K562 (cell line): ENCODE results near the gene ATP6V0D1. TPM values are rescaled to one million over a fixed set of nuclear protein-coding genes. Genes with fewer than 3 reads are reported as not detected.
A peak's percentile ranks its signal among the peaks of the same experiment; 100 is the strongest.

ENCODE experiments used
- ARID2 ChIP-seq: fragments of 450-650 bp; IDR thresholded peaks from 2 replicates; pipeline ENCODE4 v1.6.1; 2017; ENCODE audit warnings: antibody characterized with exemption, mild to moderate bottlenecking
- ATF7 ChIP-seq: fragments of 450-650 bp; IDR thresholded peaks from 2 replicates; pipeline ENCODE4 v1.7.1; 2014; ENCODE audit warnings: mild to moderate bottlenecking, moderate library complexity
- CCNT2 ChIP-seq: IDR thresholded peaks from 2 replicates; pipeline ENCODE4 v1.6.1; 2011; ENCODE audit warnings: borderline replicate concordance, low read depth, mild to moderate bottlenecking, moderate library complexity, mixed read lengths, low read length; ENCODE audit not compliant: insufficient read length; ENCODE audit errors: extremely low read depth
- COPS2 ChIP-seq: fragments of 450-650 bp; conservative IDR thresholded peaks from 2 replicates; pipeline ENCODE4 v1.6.1; 2016; ENCODE audit warnings: mild to moderate bottlenecking, moderate library complexity
- CREBBP ChIP-seq: IDR thresholded peaks from one replicate; pipeline ENCODE4 v1.6.1; 2012; ENCODE audit warnings: low read depth, mild to moderate bottlenecking, control low read depth, inconsistent platforms, low read length
- IFI16 ChIP-seq: fragments of 250-450 bp; sonication (Bioruptor Pico); IDR thresholded peaks from 2 replicates; pipeline ENCODE4 v2.1.2; 2022; ENCODE audit warnings: mild to moderate bottlenecking, inconsistent platforms
- NONO ChIP-seq, 2 experiments: fragments of 200-400 bp in 1 of 2; fragments of 450-650 bp in 1 of 2; formaldehyde crosslinking in 1 of 2; IDR thresholded peaks; 2 replicates each; pipeline ENCODE4 v1.6.1; 2017; ENCODE audit warnings: low read depth in 2 of 2, mild to moderate bottlenecking in 2 of 2, moderate library complexity in 2 of 2, low read length in 1 of 2
- NUFIP1 ChIP-seq: fragments of 450-650 bp; IDR thresholded peaks from 2 replicates; pipeline ENCODE4 v1.6.1; 2018; ENCODE audit not compliant: partially characterized antibody
- POLR2H ChIP-seq: IDR thresholded peaks from 2 replicates; pipeline ENCODE4 v1.6.1; 2016; ENCODE audit warnings: missing genetic modification characterization, low read depth, mild to moderate bottlenecking, control low read depth, missing compliant biosample characterization, moderate library complexity
- RAD21 ChIP-seq, 2 experiments: fragments of 250-450 bp in 1 of 2; fragments of 450-650 bp in 1 of 2; sonication (Bioruptor Pico) in 1 of 2; formaldehyde crosslinking in 1 of 2; IDR thresholded peaks in 1 of 2; conservative IDR thresholded peaks in 1 of 2; 2 replicates each; pipeline versions ENCODE4 v1.4.0 to v1.8.0; 2020 to 2022; ENCODE audit warnings: mild to moderate bottlenecking in 2 of 2, moderate library complexity in 1 of 2
- RBM22 ChIP-seq: fragments of 200-400 bp; formaldehyde crosslinking; IDR thresholded peaks from 2 replicates; pipeline ENCODE4 v1.6.1; 2018; ENCODE audit warnings: low read length, low read depth; ENCODE audit not compliant: poor library complexity, severe bottlenecking
- SRSF3 ChIP-seq: fragments of 200-400 bp; formaldehyde crosslinking; IDR thresholded peaks from 2 replicates; pipeline ENCODE4 v1.6.1; 2016; ENCODE audit warnings: mild to moderate bottlenecking, low read length, moderate library complexity; ENCODE audit not compliant: insufficient read depth
- VEZF1 ChIP-seq: fragments of 200-800 bp; sonication (Bioruptor generic); IDR thresholded peaks from 2 replicates; pipeline ENCODE4 v1.6.1; 2017; ENCODE audit warnings: missing genetic modification characterization, missing compliant biosample characterization
- YBX1 ChIP-seq: fragments of 450-650 bp; IDR thresholded peaks from 2 replicates; pipeline ENCODE4 v1.7.1; 2016; ENCODE audit warnings: mild to moderate bottlenecking
- ZBTB11 ChIP-seq, 3 experiments: fragments of 200-800 bp in 1 of 3; fragments of 250-450 bp in 1 of 3; fragments of 450-650 bp in 1 of 3; sonication (Bioruptor Pico) in 1 of 3; sonication (Bioruptor generic) in 1 of 3; formaldehyde crosslinking in 1 of 3; IDR thresholded peaks; 2 replicates each; pipeline versions ENCODE4 v1.6.1 to v1.8.0; 2016 to 2022; ENCODE audit warnings: mild to moderate bottlenecking in 2 of 3, missing genetic modification characterization in 2 of 3, missing compliant biosample characterization in 1 of 3, moderate library complexity in 1 of 3
- ZNF280B ChIP-seq: fragments of 250-450 bp; sonication (Bioruptor Pico); IDR thresholded peaks from 2 replicates; pipeline ENCODE4 v1.5.1; 2021; ENCODE audit warnings: mild to moderate bottlenecking
- ZNF444 ChIP-seq: fragments of 250-450 bp; sonication (Bioruptor Pico); IDR thresholded peaks from 2 replicates; pipeline ENCODE4 v1.4.0; 2020; ENCODE audit warnings: mild to moderate bottlenecking, moderate library complexity
- ZNF583 ChIP-seq: fragments of 250-450 bp; sonication (Bioruptor Pico); IDR thresholded peaks from 2 replicates; pipeline ENCODE4 v1.4.0; 2020
- ZNF740 ChIP-seq, 3 experiments: fragments of 200-800 bp in 1 of 3; sonication (Bioruptor generic) in 1 of 3; sonication (generic) in 1 of 3; formaldehyde crosslinking in 1 of 3; IDR thresholded peaks; 2 replicates each; pipeline versions ENCODE4 v1.6.1 to v1.8.0; 2016 to 2022; ENCODE audit warnings: mild to moderate bottlenecking in 2 of 3, missing compliant biosample characterization in 2 of 3, missing genetic modification characterization in 2 of 3, missing genetic modification reagents in 1 of 3
- polyA plus RNA-seq, 8 experiments: library from polyadenylated mRNA; depleted of rRNA in 4 of 8; stranded (reverse) in 5 of 8; unstranded in 3 of 8; fragments of >200 nt; fragmentation: Nextera tagmentation in 2 of 8; fragmentation: Illumina TruSeq in 1 of 8; extraction: Ambion mirVana in 2 of 8; extraction: Trizol in 1 of 8; gene quantifications; 2 replicates each; pipeline versions ENCODE4 v1.2.1 to v1.2.3, GENCODE V29; 2011 to 2014; ENCODE audit warnings: inconsistent platforms in 1 of 8, missing spikeins in 1 of 8
- total RNA-seq, 7 experiments: library from RNA; depleted of rRNA in 6 of 7; stranded (reverse); fragments of >200 nt in 6 of 7; fragmentation: Illumina TruSeq in 2 of 7; extraction: Trizol in 2 of 7; gene quantifications; 2 replicates each; pipeline versions ENCODE4 v1.2.1 to v1.2.3, GENCODE V29; 2011 to 2021; ENCODE audit warnings: low replicate concordance in 1 of 7

ATP6V0D1 gene
- total and polyA plus RNA-seq, 9 of the 15 experiments (the other 6 are each of a cell fraction or from before 2014, with no cell fraction given) = 23.2 to 69.7 (median 45.6) TPM

GRCh38 chr16:67428146-67428731, 52.7 kb downstream of the ATP6V0D1 start (continued):
- TF ChIP-seq ZNF740 (CRISPR knock-in tag; IDR thresholded peaks at IDR 0.05) (0 out of 2 replicates have a peak, but pooled peaks have one; percentile 26), ZNF740 (tag; IDR thresholded peaks at IDR 0.05) (no peak), NONO (IDR thresholded peaks at IDR 0.05; ENCODE audit: low read depth in 2 of 2, low read length in 1 of 2) (no peak), IFI16 (CRISPR knock-in tag) (no peak), ZNF280B (CRISPR knock-in tag) (no peak), VEZF1 (CRISPR knock-in tag) (peak; percentile 36; the same call in 1 of the 2 replicates), RAD21 (CRISPR knock-in tag; conservative IDR thresholded peaks at IDR 0.05 in 1 of 2, IDR thresholded peaks at IDR 0.05 in 1 of 2) (peak; percentile 51 to 86; a peak in 3 of 4 replicates), RBM22 (no peak), CCNT2 (no peak), ZBTB11 (CRISPR knock-in tag; IDR thresholded peaks at IDR 0.05) (no peak), POLR2H (tag) (no peak), ATF7 (0 out of 2 replicates have a peak, but pooled peaks have one; percentile 26), CREBBP (no peak), COPS2 (no peak), YBX1 (no peak), NUFIP1 (no peak), ARID2 (peak; percentile 76), SRSF3 (no peak), ZNF583 (no peak), ZNF444 (CRISPR knock-in tag) (no peak)
